DOHH2 (cell line): ENCODE measurements around the gene MYEF2.

Experiments used
- EZH2phosphoT487 ChIP-seq: fragments of 200-600 bp; sonication (generic); IDR thresholded peaks from 2 replicates; pipeline ENCODE4 v1.6.1; 2017; ENCODE audit warnings: borderline replicate concordance, mild to moderate bottlenecking, antibody characterized with exemption, low read length, moderate library complexity, mixed read lengths
- TF ChIP-seq, protein P1 (sequence below): fragments of 200-600 bp; sonication (generic); IDR thresholded peaks from one replicate; pipeline ENCODE4 v1.5.1; 2014; ENCODE audit warnings: antibody characterized with exemption, mild to moderate bottlenecking, low read depth, low read length; ENCODE audit not compliant: poor library complexity, severe bottlenecking

DNA sequence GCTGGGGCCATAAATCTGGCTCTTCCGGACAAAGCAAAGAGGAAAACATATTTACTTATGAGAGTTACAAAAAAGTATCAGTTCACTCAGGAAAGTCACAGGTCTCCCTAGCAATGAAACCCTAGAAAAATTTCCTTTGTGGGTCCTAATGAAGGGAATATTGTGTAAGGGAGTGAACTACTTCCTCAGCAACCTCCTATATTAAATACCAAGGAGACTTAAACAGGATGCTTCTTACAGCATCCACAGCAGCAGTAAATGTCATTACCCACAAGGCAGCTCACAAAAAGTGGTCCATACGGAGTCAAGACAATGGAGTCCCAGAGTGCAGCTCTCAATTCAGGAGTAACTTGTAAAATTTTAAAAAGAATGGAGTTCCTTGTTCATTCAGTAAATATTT, 72.2 kb downstream of the MYEF2 start:
- TF ChIP-seq, protein P1, sequence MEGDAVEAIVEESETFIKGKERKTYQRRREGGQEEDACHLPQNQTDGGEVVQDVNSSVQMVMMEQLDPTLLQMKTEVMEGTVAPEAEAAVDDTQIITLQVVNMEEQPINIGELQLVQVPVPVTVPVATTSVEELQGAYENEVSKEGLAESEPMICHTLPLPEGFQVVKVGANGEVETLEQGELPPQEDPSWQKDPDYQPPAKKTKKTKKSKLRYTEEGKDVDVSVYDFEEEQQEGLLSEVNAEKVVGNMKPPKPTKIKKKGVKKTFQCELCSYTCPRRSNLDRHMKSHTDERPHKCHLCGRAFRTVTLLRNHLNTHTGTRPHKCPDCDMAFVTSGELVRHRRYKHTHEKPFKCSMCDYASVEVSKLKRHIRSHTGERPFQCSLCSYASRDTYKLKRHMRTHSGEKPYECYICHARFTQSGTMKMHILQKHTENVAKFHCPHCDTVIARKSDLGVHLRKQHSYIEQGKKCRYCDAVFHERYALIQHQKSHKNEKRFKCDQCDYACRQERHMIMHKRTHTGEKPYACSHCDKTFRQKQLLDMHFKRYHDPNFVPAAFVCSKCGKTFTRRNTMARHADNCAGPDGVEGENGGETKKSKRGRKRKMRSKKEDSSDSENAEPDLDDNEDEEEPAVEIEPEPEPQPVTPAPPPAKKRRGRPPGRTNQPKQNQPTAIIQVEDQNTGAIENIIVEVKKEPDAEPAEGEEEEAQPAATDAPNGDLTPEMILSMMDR: no peak
- TF ChIP-seq EZH2phosphoT487: no peak
